Measurements from ENCODE around the gene OR2A5.

The OR2A5 gene

GRCh38 chr7:144063710-144064109 is 15.0 kb downstream of the OR2A5 start:
- H3K27me3 ChIP-seq (ENCODE audit: control insufficient read depth in 5 of 5, insufficient read depth in 4 of 5, low read length in 5 of 5): no peaks in the 10 kb centered on the region
- H3K9me3 ChIP-seq (ENCODE audit: control insufficient read depth in 5 of 5, low read length in 5 of 5): peaks cover 0 to 3% (median 0%) of the 10 kb centered on the region in 5 donors
- H3K36me3 ChIP-seq (ENCODE audit: control insufficient read depth in 5 of 5, insufficient read depth in 5 of 5, low read length in 5 of 5): no peaks in the 10 kb centered on the region
- no peak overlapping the region for H3K9ac ChIP-seq (ENCODE audit: low read length in 5 of 5)
- H3K4me3 ChIP-seq (ENCODE audit: low read depth in 1 of 5, low read length in 5 of 5): no peak overlapping the region
- H3K27ac ChIP-seq (ENCODE audit: low read depth, low read length): no peak overlapping the region
- H3K4me1 ChIP-seq (ENCODE audit: control insufficient read depth in 5 of 5, insufficient read depth in 5 of 5, low read length in 5 of 5): no peaks in the 10 kb centered on the region

- Histone ChIP-seq H3K27me3 (ENCODE audit: control insufficient read depth in 5 of 5, insufficient read depth in 4 of 5, low read length in 5 of 5) (no peaks in the 10 kb centered on the region), H3K27ac (ENCODE audit: low read depth, low read length) (no peak within 1 kb of the TSS), H3K9me3 (ENCODE audit: control insufficient read depth in 5 of 5, low read length in 5 of 5) (no peaks in the 10 kb centered on the region), H3K4me1 (ENCODE audit: control insufficient read depth in 5 of 5, insufficient read depth in 5 of 5, low read length in 5 of 5) (no peaks in the 10 kb centered on the region), H3K4me3 (ENCODE audit: low read depth in 1 of 5, low read length in 5 of 5) (no peak within 1 kb of the TSS), H3K36me3 (ENCODE audit: control insufficient read depth in 5 of 5, insufficient read depth in 5 of 5, low read length in 5 of 5) (no peaks in the 10 kb centered on the region), H3K9ac (ENCODE audit: low read length in 5 of 5) (no peak within 1 kb of the TSS)
These were observed 20.8 kb downstream of the OR2A5 start, which contains the start of gene OR2A25 for GRCh38 chr7:144069511-144069910. Gene OR2A25, plus strand, starts transcription at chr7:144069811. Its CDS starts 4,409 bp downstream, at chr7:144074220.

GRCh38 chr7:144069953-144070352 is 21.2 kb downstream of the OR2A5 start:
- no peaks in the 10 kb centered on the region for H3K9me3 ChIP-seq (ENCODE audit: control insufficient read depth in 5 of 5, low read length in 5 of 5)
- H3K9ac ChIP-seq (ENCODE audit: low read length in 5 of 5): no peak overlapping the region
- H3K27ac ChIP-seq (ENCODE audit: low read depth, low read length): no peak overlapping the region
- H3K4me1 ChIP-seq (ENCODE audit: control insufficient read depth in 5 of 5, insufficient read depth in 5 of 5, low read length in 5 of 5): no peaks in the 10 kb centered on the region
- H3K4me3 ChIP-seq (ENCODE audit: low read depth in 1 of 5, low read length in 5 of 5): no peak overlapping the region
- H3K27me3 ChIP-seq (ENCODE audit: control insufficient read depth in 5 of 5, insufficient read depth in 4 of 5, low read length in 5 of 5): no peaks in the 10 kb centered on the region
- no peaks in the 10 kb centered on the region for H3K36me3 ChIP-seq (ENCODE audit: control insufficient read depth in 5 of 5, insufficient read depth in 5 of 5, low read length in 5 of 5)

- Histone ChIP-seq H3K27me3 (ENCODE audit: control insufficient read depth in 5 of 5, insufficient read depth in 4 of 5, low read length in 5 of 5) (no peaks in the 10 kb centered on the region), H3K36me3 (ENCODE audit: control insufficient read depth in 5 of 5, insufficient read depth in 5 of 5, low read length in 5 of 5) (no peaks in the 10 kb centered on the region), H3K4me3 (ENCODE audit: low read depth in 1 of 5, low read length in 5 of 5) (no peak overlapping the region), H3K4me1 (ENCODE audit: control insufficient read depth in 5 of 5, insufficient read depth in 5 of 5, low read length in 5 of 5) (no peaks in the 10 kb centered on the region), H3K27ac (ENCODE audit: low read depth, low read length) (no peak overlapping the region), H3K9me3 (ENCODE audit: control insufficient read depth in 5 of 5, low read length in 5 of 5) (no peaks in the 10 kb centered on the region), H3K9ac (ENCODE audit: low read length in 5 of 5) (no peak overlapping the region)
These were observed 25.6 kb downstream of the OR2A5 start for GRCh38 chr7:144074374-144074773.

DNA sequence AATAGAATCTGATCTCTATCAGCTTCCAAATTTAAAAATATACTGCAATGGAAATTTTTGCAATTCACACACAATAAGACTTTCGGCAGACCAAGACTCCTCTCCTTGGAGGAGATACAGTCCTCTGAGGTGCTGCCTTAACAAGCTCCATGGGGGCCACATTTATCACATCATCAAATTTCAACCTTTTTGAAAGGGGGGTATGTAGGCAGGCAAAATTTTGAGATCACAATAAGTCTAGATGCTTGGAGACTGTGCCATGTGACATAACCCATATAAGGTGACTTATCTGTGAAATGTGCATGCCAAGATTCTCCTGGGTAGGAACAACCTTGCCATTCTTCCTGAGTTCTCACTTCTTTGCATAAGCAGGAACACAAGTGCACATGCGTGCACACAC is 37.2 kb downstream of the OR2A5 start, which contains the start of gene OR2A12:
Gene OR2A12 (plus strand): TSS at position 301 of the 400 bp plus-strand sequence. CDS start 8,830 bp downstream, outside the sequence.
- Histone ChIP-seq H3K27ac (ENCODE audit: low read depth, low read length) (no peak within 1 kb of the TSS), H3K9me3 (ENCODE audit: control insufficient read depth in 5 of 5, low read length in 5 of 5) (peaks cover 0 to 5% (median 0%) of the 10 kb centered on the region in 5 donors), H3K36me3 (ENCODE audit: control insufficient read depth in 5 of 5, insufficient read depth in 5 of 5, low read length in 5 of 5) (no peaks in the 10 kb centered on the region), H3K9ac (ENCODE audit: low read length in 5 of 5) (no peak within 1 kb of the TSS), H3K4me1 (ENCODE audit: control insufficient read depth in 5 of 5, insufficient read depth in 5 of 5, low read length in 5 of 5) (peaks cover 0 to 3% (median 0%) of the 10 kb centered on the region in 5 donors), H3K27me3 (ENCODE audit: control insufficient read depth in 5 of 5, insufficient read depth in 4 of 5, low read length in 5 of 5) (no peaks in the 10 kb centered on the region), H3K4me3 (ENCODE audit: low read depth in 1 of 5, low read length in 5 of 5) (no peak within 1 kb of the TSS)

DNA sequence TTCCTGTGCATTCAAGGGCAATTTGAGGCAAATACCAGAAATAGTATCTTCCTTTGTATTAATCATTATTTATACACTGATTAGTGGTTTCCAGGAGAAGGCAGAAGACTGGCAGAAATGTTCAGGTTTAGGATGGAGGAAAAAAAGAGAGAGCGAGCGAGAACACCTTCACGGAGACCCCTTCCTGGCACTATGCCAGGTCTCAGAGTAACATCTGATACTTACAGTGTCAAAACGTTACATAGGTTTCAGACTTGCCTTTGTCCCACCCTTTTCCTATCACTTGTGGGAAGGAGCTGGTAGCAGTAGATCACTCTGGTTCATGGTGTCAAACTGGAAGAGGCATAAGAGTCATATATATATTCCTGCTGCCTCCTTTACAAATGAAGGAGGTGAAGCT is 38.0 kb downstream of the OR2A5 start:
- peaks cover 0 to 5% (median 0%) of the 10 kb centered on the region in 5 donors for H3K9me3 ChIP-seq (ENCODE audit: control insufficient read depth in 5 of 5, low read length in 5 of 5)
- H3K27ac ChIP-seq (ENCODE audit: low read depth, low read length): no peak overlapping the region
- no peaks in the 10 kb centered on the region for H3K27me3 ChIP-seq (ENCODE audit: control insufficient read depth in 5 of 5, insufficient read depth in 4 of 5, low read length in 5 of 5)
- H3K9ac ChIP-seq (ENCODE audit: low read length in 5 of 5): no peak overlapping the region
- no peaks in the 10 kb centered on the region for H3K36me3 ChIP-seq (ENCODE audit: control insufficient read depth in 5 of 5, insufficient read depth in 5 of 5, low read length in 5 of 5)
- H3K4me1 ChIP-seq (ENCODE audit: control insufficient read depth in 5 of 5, insufficient read depth in 5 of 5, low read length in 5 of 5): peaks cover 0 to 2% (median 0%) of the 10 kb centered on the region in 5 donors
- H3K4me3 ChIP-seq (ENCODE audit: low read depth in 1 of 5, low read length in 5 of 5): no peak overlapping the region

DNA sequence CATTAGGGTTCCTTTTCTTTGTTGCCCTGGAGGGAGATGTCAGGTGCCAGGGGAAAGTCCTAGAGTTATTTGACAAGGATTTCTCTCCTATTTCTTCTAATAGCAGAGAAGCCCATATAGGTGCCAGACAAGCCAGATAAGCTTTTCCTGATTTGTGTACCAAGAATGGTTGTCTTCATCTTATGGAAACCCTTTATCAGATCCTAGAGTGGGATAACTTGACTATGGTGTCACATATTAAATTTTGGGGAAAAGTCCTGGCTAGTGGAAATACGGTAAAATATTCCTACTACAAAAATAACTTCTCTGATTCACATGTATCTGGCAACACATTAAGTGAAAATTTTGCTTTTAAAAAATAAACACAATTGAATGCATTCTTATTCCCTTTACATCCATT is 38.5 kb downstream of the OR2A5 start:
- H3K9ac ChIP-seq (ENCODE audit: low read length in 5 of 5): no peak overlapping the region
- H3K27me3 ChIP-seq (ENCODE audit: control insufficient read depth in 5 of 5, insufficient read depth in 4 of 5, low read length in 5 of 5): no peaks in the 10 kb centered on the region
- H3K9me3 ChIP-seq (ENCODE audit: control insufficient read depth in 5 of 5, low read length in 5 of 5): peaks cover 0 to 5% (median 0%) of the 10 kb centered on the region in 5 donors
- no peak overlapping the region for H3K4me3 ChIP-seq (ENCODE audit: low read depth in 1 of 5, low read length in 5 of 5)
- no peak overlapping the region for H3K27ac ChIP-seq (ENCODE audit: low read depth, low read length)
- H3K4me1 ChIP-seq (ENCODE audit: control insufficient read depth in 5 of 5, insufficient read depth in 5 of 5, low read length in 5 of 5): no peaks in the 10 kb centered on the region
- no peaks in the 10 kb centered on the region for H3K36me3 ChIP-seq (ENCODE audit: control insufficient read depth in 5 of 5, insufficient read depth in 5 of 5, low read length in 5 of 5)

DNA sequence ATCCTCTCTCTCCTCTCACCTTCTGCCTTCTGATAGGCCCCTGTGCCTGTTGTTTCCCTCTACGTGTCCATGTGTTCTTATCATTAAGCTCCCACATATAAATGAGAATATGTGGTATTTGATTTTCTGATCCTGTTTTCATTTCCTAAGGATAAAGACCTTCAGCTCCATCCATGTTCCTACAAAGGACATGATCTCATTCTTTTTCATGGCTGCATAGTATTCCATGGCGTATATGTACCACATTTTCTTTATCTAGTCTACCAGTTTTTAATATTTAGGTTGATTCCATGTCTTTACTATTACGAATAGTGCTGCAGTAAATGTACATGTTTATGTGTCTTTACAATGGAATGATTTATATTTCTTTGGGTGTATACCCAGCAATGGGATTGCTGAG is 41.9 kb downstream of the OR2A5 start:
- peaks cover 0 to 5% (median 0%) of the 10 kb centered on the region in 5 donors for H3K9me3 ChIP-seq (ENCODE audit: control insufficient read depth in 5 of 5, low read length in 5 of 5)
- H3K36me3 ChIP-seq (ENCODE audit: control insufficient read depth in 5 of 5, insufficient read depth in 5 of 5, low read length in 5 of 5): no peaks in the 10 kb centered on the region
- no peaks in the 10 kb centered on the region for H3K4me1 ChIP-seq (ENCODE audit: control insufficient read depth in 5 of 5, insufficient read depth in 5 of 5, low read length in 5 of 5)
- no peak overlapping the region for H3K9ac ChIP-seq (ENCODE audit: low read length in 5 of 5)
- no peak overlapping the region for H3K4me3 ChIP-seq (ENCODE audit: low read depth in 1 of 5, low read length in 5 of 5)
- H3K27ac ChIP-seq (ENCODE audit: low read depth, low read length): no peak overlapping the region
- no peaks in the 10 kb centered on the region for H3K27me3 ChIP-seq (ENCODE audit: control insufficient read depth in 5 of 5, insufficient read depth in 4 of 5, low read length in 5 of 5)

GRCh38 chr7:144098776-144099175 is 50.0 kb downstream of the OR2A5 start:
- no peak overlapping the region for H3K27ac ChIP-seq (ENCODE audit: low read depth, low read length)
- H3K27me3 ChIP-seq (ENCODE audit: control insufficient read depth in 5 of 5, insufficient read depth in 4 of 5, low read length in 5 of 5): no peaks in the 10 kb centered on the region
- H3K4me3 ChIP-seq (ENCODE audit: low read depth in 1 of 5, low read length in 5 of 5): no peak overlapping the region
- H3K9ac ChIP-seq (ENCODE audit: low read length in 5 of 5): no peak overlapping the region
- no peaks in the 10 kb centered on the region for H3K9me3 ChIP-seq (ENCODE audit: control insufficient read depth in 5 of 5, low read length in 5 of 5)
- no peaks in the 10 kb centered on the region for H3K36me3 ChIP-seq (ENCODE audit: control insufficient read depth in 5 of 5, insufficient read depth in 5 of 5, low read length in 5 of 5)
- H3K4me1 ChIP-seq (ENCODE audit: control insufficient read depth in 5 of 5, insufficient read depth in 5 of 5, low read length in 5 of 5): no peaks in the 10 kb centered on the region

GRCh38 chr7:144100607-144101006 is 51.9 kb downstream of the OR2A5 start:
- Histone ChIP-seq H3K9ac (ENCODE audit: low read length in 5 of 5) (no peak overlapping the region), H3K4me3 (ENCODE audit: low read depth in 1 of 5, low read length in 5 of 5) (no peak overlapping the region), H3K36me3 (ENCODE audit: control insufficient read depth in 5 of 5, insufficient read depth in 5 of 5, low read length in 5 of 5) (no peaks in the 10 kb centered on the region), H3K9me3 (ENCODE audit: control insufficient read depth in 5 of 5, low read length in 5 of 5) (no peaks in the 10 kb centered on the region), H3K27ac (ENCODE audit: low read depth, low read length) (no peak overlapping the region), H3K4me1 (ENCODE audit: control insufficient read depth in 5 of 5, insufficient read depth in 5 of 5, low read length in 5 of 5) (no peaks in the 10 kb centered on the region), H3K27me3 (ENCODE audit: control insufficient read depth in 5 of 5, insufficient read depth in 4 of 5, low read length in 5 of 5) (no peaks in the 10 kb centered on the region)

DNA sequence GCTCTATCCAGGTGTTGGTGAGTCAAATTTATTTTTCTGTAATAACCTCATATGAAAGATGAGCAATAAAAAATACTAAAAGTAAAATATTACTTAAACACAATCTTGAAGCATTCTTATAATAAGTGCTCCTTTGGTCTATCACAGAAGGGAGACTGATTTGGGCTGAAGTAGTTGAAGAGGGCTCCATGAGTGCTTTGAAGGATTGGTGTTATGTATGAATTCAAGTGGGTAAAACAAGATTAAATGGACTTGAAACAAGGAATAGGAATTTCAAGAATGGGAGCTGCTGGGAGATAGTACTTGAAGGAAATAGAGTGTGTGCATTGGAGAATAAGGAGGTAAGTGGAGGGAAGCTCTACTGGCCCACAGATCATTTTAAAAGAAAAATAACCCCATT is 53.3 kb downstream of the OR2A5 start:
- H3K9me3 ChIP-seq (ENCODE audit: control insufficient read depth in 5 of 5, low read length in 5 of 5): no peaks in the 10 kb centered on the region
- H3K27me3 ChIP-seq (ENCODE audit: control insufficient read depth in 5 of 5, insufficient read depth in 4 of 5, low read length in 5 of 5): no peaks in the 10 kb centered on the region
- H3K4me1 ChIP-seq (ENCODE audit: control insufficient read depth in 5 of 5, insufficient read depth in 5 of 5, low read length in 5 of 5): no peaks in the 10 kb centered on the region
- no peak overlapping the region for H3K9ac ChIP-seq (ENCODE audit: low read length in 5 of 5)
- no peak overlapping the region for H3K4me3 ChIP-seq (ENCODE audit: low read depth in 1 of 5, low read length in 5 of 5)
- H3K36me3 ChIP-seq (ENCODE audit: control insufficient read depth in 5 of 5, insufficient read depth in 5 of 5, low read length in 5 of 5): no peaks in the 10 kb centered on the region
- H3K27ac ChIP-seq (ENCODE audit: low read depth, low read length): no peak overlapping the region

All from subcutaneous abdominal adipose tissue (tissue), 5 donors.